Breast epithelium (tissue), 3 donors: Measurements from ENCODE around the gene NPY2R.

ENCODE experiments used
- CTCF ChIP-seq, 3 donors: fragments of 450-650 bp; IDR thresholded peaks; one replicate each; pipeline ENCODE4 v1.5.1; 2016 to 2017; ENCODE audit warnings: antibody characterized with exemption in 3 of 3, mild to moderate bottlenecking in 3 of 3, moderate library complexity in 3 of 3
- POLR2A ChIP-seq: fragments of 450-650 bp; IDR thresholded peaks from one replicate; pipeline ENCODE4 v1.6.1; 2016; ENCODE audit warnings: antibody characterized with exemption, mild to moderate bottlenecking, moderate library complexity
- POLR2AphosphoS5 ChIP-seq, 3 donors: sonication (generic); formaldehyde crosslinking; IDR thresholded peaks; one replicate each; pipeline ENCODE4 v1.6.1; 2017; ENCODE audit warnings: antibody characterized with exemption in 3 of 3

- no peak for TF ChIP-seq CTCF (IDR thresholded peaks at IDR 0.05)
- no peak for TF ChIP-seq POLR2A
- TF ChIP-seq POLR2AphosphoS5 (IDR thresholded peaks at IDR 0.05): no peak
Observed at GRCh38 chr4:155227131-155227530, 18.7 kb downstream of the NPY2R start.
